Fibroblast of lung (primary cell): ENCODE measurements around the gene SGSH. TPM values are rescaled to one million over a fixed set of nuclear protein-coding genes. Genes with fewer than 3 reads are reported as not detected.

Experiments
- DNase-seq, 2 donors: peaks; one replicate each; pipeline versions ENCODE4 v3.0.0 to v3.0.0-alpha.2; 2010; ENCODE audit warnings: low read depth in 2 of 2
- H2AFZ ChIP-seq: 2 replicates; pipeline ENCODE4 v1.5.1; 2012; ENCODE audit warnings: low read length, control low read depth, inconsistent platforms
- H3K27ac ChIP-seq: 2 replicates; pipeline ENCODE4 v1.5.1; 2011; ENCODE audit warnings: low read length, control low read depth; ENCODE audit not compliant: insufficient read depth
- H3K27me3 ChIP-seq: 2 replicates; pipeline ENCODE4 v1.5.1; 2011; ENCODE audit warnings: mild to moderate bottlenecking, low read length; ENCODE audit not compliant: control insufficient read depth, insufficient read depth
- H3K36me3 ChIP-seq: 2 replicates; pipeline ENCODE4 v1.5.1; 2011; ENCODE audit warnings: low read length; ENCODE audit not compliant: control insufficient read depth, insufficient read depth
- H3K4me1 ChIP-seq: 2 replicates; pipeline ENCODE4 v1.5.1; 2011; ENCODE audit warnings: low read length; ENCODE audit not compliant: control insufficient read depth, insufficient read depth; ENCODE audit errors: extremely low read depth
- H3K4me2 ChIP-seq: 2 replicates; pipeline ENCODE4 v1.5.1; 2011; ENCODE audit warnings: low read length, control low read depth; ENCODE audit not compliant: insufficient read depth; ENCODE audit errors: extremely low read depth
- H3K4me3 ChIP-seq, 4 experiments: fragments of 200-600 bp in 1 of 4; sonication (generic) in 1 of 4; replicated peaks in 1 of 4; 2 replicates each; pipeline ENCODE4 v1.5.1; 2011 to 2016; ENCODE audit warnings: low read length in 4 of 4, low read depth in 3 of 4, mild to moderate bottlenecking in 3 of 4, control low read depth in 2 of 4, inconsistent platforms in 1 of 4, mixed read lengths in 1 of 4; ENCODE audit not compliant: insufficient read depth in 1 of 4; ENCODE audit errors: control extremely low read depth in 1 of 4
- H3K79me2 ChIP-seq: 2 replicates; pipeline ENCODE4 v1.5.1; 2012; ENCODE audit warnings: mild to moderate bottlenecking, low read length, inconsistent platforms; ENCODE audit not compliant: control insufficient read depth, insufficient read depth
- H3K9ac ChIP-seq: 2 replicates; pipeline ENCODE4 v1.5.1; 2011; ENCODE audit warnings: mild to moderate bottlenecking, low read length, control low read depth; ENCODE audit not compliant: insufficient read depth
- H3K9me3 ChIP-seq: 2 replicates; pipeline ENCODE4 v1.5.1; 2012; ENCODE audit warnings: low read depth, low read length; ENCODE audit not compliant: control insufficient read depth, insufficient read depth
- H4K20me1 ChIP-seq: 2 replicates; pipeline ENCODE4 v1.5.1; 2011; ENCODE audit warnings: low read length; ENCODE audit not compliant: control insufficient read depth, insufficient read depth; ENCODE audit errors: extremely low read depth
- CTCF ChIP-seq, 2 donors: IDR thresholded peaks in 1 of 2; conservative IDR thresholded peaks in 1 of 2; 1 replicate in 1 of 2; 2 replicates in 1 of 2; pipeline ENCODE4 v1.5.1; 2011 to 2012; ENCODE audit warnings: low read length in 2 of 2, control low read depth in 1 of 2, inconsistent platforms in 1 of 2, low read depth in 1 of 2, mild to moderate bottlenecking in 1 of 2
- EZH2 ChIP-seq: IDR thresholded peaks from 2 replicates; pipeline ENCODE4 v1.5.1; 2012; ENCODE audit warnings: low read length, control low read depth, mild to moderate bottlenecking; ENCODE audit errors: missing control alignments
- polyA plus RNA-seq, 2 donors: library from polyadenylated mRNA; depleted of rRNA in 1 of 2; stranded (reverse) in 1 of 2; unstranded in 1 of 2; fragments of >200 nt; gene quantifications; 2 replicates each; pipeline ENCODE4 v1.2.1, GENCODE V29; 2011 to 2012; ENCODE audit warnings: missing spikeins in 1 of 2
- total RNA-seq: library from RNA; depleted of rRNA; stranded (reverse); fragments of >200 nt; gene quantifications from 2 replicates; pipeline ENCODE4 v1.2.1, GENCODE V29; 2014

The SGSH gene
- total and polyA plus RNA-seq, 2 donors (not counting 1 experiment from before 2014, with no cell fraction given): 26.9 to 57.2 TPM

GRCh38 chr17:80183581-80184422, 36.3 kb downstream of the SGSH start:
- no peak overlapping the region for H3K9ac ChIP-seq
- H3K4me1 ChIP-seq: no peaks in the 10 kb centered on the region
- no peak overlapping the region for H3K4me2 ChIP-seq
- no peaks in the 10 kb centered on the region for H3K36me3 ChIP-seq
- no peak overlapping the region for H2AFZ ChIP-seq
- H3K9me3 ChIP-seq: no peaks in the 10 kb centered on the region
- no peak for DNase-seq
- H3K27ac ChIP-seq: no peak overlapping the region
- no peaks in the 10 kb centered on the region for H3K27me3 ChIP-seq
- no peak overlapping the region for H3K4me3 ChIP-seq
- no peaks in the 10 kb centered on the region for H3K79me2 ChIP-seq
- H4K20me1 ChIP-seq: no peaks in the 10 kb centered on the region
- no peak for TF ChIP-seq CTCF (conservative IDR thresholded peaks at IDR 0.05 in 1 of 2, IDR thresholded peaks at IDR 0.05 in 1 of 2; ENCODE audit: low read depth in 1 of 2, low read length in 2 of 2)
- no peak for TF ChIP-seq EZH2

- H3K4me3 ChIP-seq: no peak overlapping the region
- H3K9me3 ChIP-seq: no peaks in the 10 kb centered on the region
- H3K36me3 ChIP-seq: no peaks in the 10 kb centered on the region
- no peak overlapping the region for H3K4me2 ChIP-seq
- H3K27ac ChIP-seq: no peak overlapping the region
- TF ChIP-seq CTCF (conservative IDR thresholded peaks at IDR 0.05 in 1 of 2, IDR thresholded peaks at IDR 0.05 in 1 of 2; ENCODE audit: low read depth in 1 of 2, low read length in 2 of 2) (no peak), EZH2 (no peak)
- H3K79me2 ChIP-seq: no peaks in the 10 kb centered on the region
- no peak overlapping the region for H2AFZ ChIP-seq
- no peaks in the 10 kb centered on the region for H3K27me3 ChIP-seq
- no peaks in the 10 kb centered on the region for H3K4me1 ChIP-seq
- no peaks in the 10 kb centered on the region for H4K20me1 ChIP-seq
- no peak overlapping the region for H3K9ac ChIP-seq
- no peak for DNase-seq
Observed at GRCh38 chr17:80182845-80183223, 37.3 kb downstream of the SGSH start.

GRCh38 chr17:80182118-80182844, 37.9 kb downstream of the SGSH start:
- Histone ChIP-seq H2AFZ (no peak overlapping the region), H3K4me2 (no peak overlapping the region), H3K9me3 (no peaks in the 10 kb centered on the region), H3K36me3 (no peaks in the 10 kb centered on the region), H3K79me2 (no peaks in the 10 kb centered on the region), H3K4me3 (no peak overlapping the region), H3K27me3 (no peaks in the 10 kb centered on the region), H4K20me1 (no peaks in the 10 kb centered on the region), H3K4me1 (no peaks in the 10 kb centered on the region), H3K27ac (no peak overlapping the region), H3K9ac (no peak overlapping the region)
- no peak for TF ChIP-seq CTCF (conservative IDR thresholded peaks at IDR 0.05 in 1 of 2, IDR thresholded peaks at IDR 0.05 in 1 of 2; ENCODE audit: low read depth in 1 of 2, low read length in 2 of 2)
- no peak for TF ChIP-seq EZH2
- no peak for DNase-seq
